Hypothalamus (tissue), 51 donors: ENCODE data around the gene SF3A2.

Experiments used
- DNase-seq, 51 donors: peaks; one replicate each; lab custom pipeline; 2025; lab: John Stamatoyannopoulos, UW

The SF3A2 gene

GRCh38 chr19:2251106-2252054 lies 14.8 kb downstream of the SF3A2 start:
- DNase-seq: no peak

GRCh38 chr19:2252055-2252796 lies 15.6 kb downstream of the SF3A2 start:
- no peak for DNase-seq

GRCh38 chr19:2252797-2253105 lies 16.1 kb downstream of the SF3A2 start:
- no peak for DNase-seq

GRCh38 chr19:2253106-2254063 lies 16.8 kb downstream of the SF3A2 start:
- DNase-seq: no peak

GRCh38 chr19:2254064-2254872 lies 17.6 kb downstream of the SF3A2 start:
- DNase-seq: no peak

GRCh38 chr19:2255112-2255845 lies 18.7 kb downstream of the SF3A2 start:
- no peak for DNase-seq

- no peak for DNase-seq
Measured at GRCh38 chr19:2255982-2256685, 19.5 kb downstream of the SF3A2 start, which contains the start of gene JSRP1. JSRP1 (minus strand) TSS chr19:2256417; CDS start chr19:2255314, 1,103 bp downstream.

- no peak for DNase-seq
Measured at GRCh38 chr19:2259336-2259735, 22.7 kb downstream of the SF3A2 start.

- no peak for DNase-seq
Measured at GRCh38 chr19:2260341-2260805, 23.7 kb downstream of the SF3A2 start.

GRCh38 chr19:2261438-2262172 lies 25.0 kb downstream of the SF3A2 start:
- DNase-seq: no peak

- DNase-seq: peak in 45 of 51 donors; percentile 16 to 76 (median 51)
Measured at GRCh38 chr19:2266183-2266993, 29.8 kb downstream of the SF3A2 start.

- no peak for DNase-seq
Measured at GRCh38 chr19:2268480-2268830, 31.8 kb downstream of the SF3A2 start.

- no peak for DNase-seq
Measured at GRCh38 chr19:2268861-2269243, 32.2 kb downstream of the SF3A2 start.

GRCh38 chr19:2269244-2270156 lies 32.9 kb downstream of the SF3A2 start:
- peak; percentile 64 to 99 (median 95) for DNase-seq

GRCh38 chr19:2270157-2270422 lies 33.5 kb downstream of the SF3A2 start:
- DNase-seq: peak in 5 of 51 donors; percentile 13 to 50 (median 32)
